Endothelial cell of umbilical vein (primary cell): Measurements from ENCODE around the gene DCAF6. TPM values are rescaled to one million over a fixed set of nuclear protein-coding genes. Genes with fewer than 3 reads are reported as not detected.

ENCODE experiments used
- BruUV-seq: library from RNA; stranded (reverse); fragments of 400-500 nt; replicated peaks from 2 replicates; lab custom pipeline; 2021; lab: Mats Ljungman, UMichigan
- CTCF ChIA-PET: fragments of 300-600, 350-600 bp; sonication (Branson Sonifier 250); formaldehyde crosslinking; loops from one replicate; lab custom pipeline; 2021; ENCODE audit warnings: antibody characterized with exemption, inconsistent platforms; lab: Charles Lee
- POLR2A ChIA-PET: fragments of 300-600, 350-600 bp; sonication (Branson Sonifier 250); formaldehyde crosslinking; loops from one replicate; lab custom pipeline; 2021; ENCODE audit warnings: antibody characterized with exemption, inconsistent platforms; lab: Charles Lee
- DNase-seq: peaks from one replicate; pipeline ENCODE4 v3.0.0-alpha.2; 2011; ENCODE audit warnings: low read depth, low spot score
- FAIRE-seq: peaks from 2 replicates; lab custom pipeline; 2011; peaks lifted over from hg19 to GRCh38; lab: Jason Lieb, UNC
- H2AFZ ChIP-seq: 2 replicates; pipeline ENCODE4 v1.6.0; 2012; ENCODE audit warnings: low read depth, low read length, control low read depth, inconsistent platforms
- H3K27ac ChIP-seq: 2 replicates; pipeline ENCODE4 v1.5.1; 2011; ENCODE audit warnings: low read depth, mild to moderate bottlenecking, control low read depth, low read length, moderate library complexity; ENCODE audit not compliant: insufficient read depth
- H3K27me3 ChIP-seq, 2 experiments: 2 replicates each; pipeline versions ENCODE4 v1.6.0 to v1.6.1; 2011; ENCODE audit warnings: low read length in 2 of 2, mixed read lengths in 1 of 2; ENCODE audit not compliant: control insufficient read depth in 2 of 2, insufficient read depth in 2 of 2
- H3K36me3 ChIP-seq, 2 experiments: 2 replicates in 1 of 2; 3 replicates in 1 of 2; pipeline ENCODE4 v1.5.1; 2011; ENCODE audit warnings: low read length in 2 of 2, mild to moderate bottlenecking in 1 of 2, moderate library complexity in 1 of 2; ENCODE audit not compliant: control insufficient read depth in 2 of 2, insufficient read depth in 2 of 2; ENCODE audit errors: extremely low read depth in 1 of 2
- H3K4me1 ChIP-seq: 3 replicates; pipeline ENCODE4 v1.5.1; 2011; ENCODE audit warnings: mild to moderate bottlenecking, low read length; ENCODE audit not compliant: control insufficient read depth, insufficient read depth; ENCODE audit errors: extremely low read depth
- H3K4me2 ChIP-seq: 2 replicates; pipeline ENCODE4 v1.6.1; 2011; ENCODE audit warnings: low read length, control low read depth, mixed read lengths; ENCODE audit not compliant: insufficient read depth
- H3K4me3 ChIP-seq, 3 experiments: fragments of 200-600 bp in 1 of 3; sonication (generic), shearing (Covaris generic) in 1 of 3; replicated peaks in 1 of 3; 2 replicates each; pipeline ENCODE4 v1.5.1; 2011 to 2016; ENCODE audit warnings: control low read depth in 3 of 3, low read length in 3 of 3, mild to moderate bottlenecking in 2 of 3, inconsistent platforms in 1 of 3, low read depth in 1 of 3, moderate library complexity in 1 of 3; ENCODE audit not compliant: insufficient read depth in 1 of 3
- H3K79me2 ChIP-seq: 2 replicates; pipeline ENCODE4 v1.6.0; 2012; ENCODE audit warnings: low read length, inconsistent platforms; ENCODE audit not compliant: control insufficient read depth, insufficient read depth
- H3K9ac ChIP-seq: replicated peaks from 2 replicates; pipeline ENCODE3; 2011; ENCODE audit warnings: low read length, control low read depth; ENCODE audit not compliant: insufficient read depth; ENCODE audit errors: extremely low read depth
- H3K9me1 ChIP-seq: replicated peaks from 3 replicates; pipeline ENCODE4 v1.6.0; 2011; ENCODE audit warnings: mild to moderate bottlenecking, low read length; ENCODE audit not compliant: control insufficient read depth, insufficient read depth; ENCODE audit errors: extremely low read depth
- H3K9me3 ChIP-seq: replicated peaks from 2 replicates; pipeline ENCODE4 v1.5.1; 2012; ENCODE audit warnings: low read length, inconsistent platforms; ENCODE audit not compliant: control insufficient read depth, insufficient read depth
- H4K20me1 ChIP-seq: replicated peaks from 2 replicates; pipeline ENCODE3; 2011; ENCODE audit warnings: mild to moderate bottlenecking, low read length; ENCODE audit not compliant: control insufficient read depth, insufficient read depth; ENCODE audit errors: extremely low read depth
- CTCF ChIP-seq, 2 donors: IDR thresholded peaks; 1 replicate in 1 of 2; 2 replicates in 1 of 2; pipeline ENCODE4 v1.5.1; 2011; ENCODE audit warnings: low read length in 2 of 2, mild to moderate bottlenecking in 2 of 2, moderate library complexity in 2 of 2, control low read depth in 1 of 2, inconsistent platforms in 1 of 2, low read depth in 1 of 2; ENCODE audit not compliant: insufficient read depth in 1 of 2; ENCODE audit errors: extremely low read depth in 1 of 2
- EZH2 ChIP-seq: IDR thresholded peaks from 2 replicates; pipeline ENCODE4 v1.6.1; 2012; ENCODE audit warnings: borderline replicate concordance, low read depth, mild to moderate bottlenecking, moderate library complexity, low read length, inconsistent platforms; ENCODE audit not compliant: severe bottlenecking
- FOS ChIP-seq: IDR thresholded peaks from 2 replicates; pipeline ENCODE4 v1.6.1; 2011; ENCODE audit warnings: mild to moderate bottlenecking, low read length, moderate library complexity, borderline replicate concordance; ENCODE audit not compliant: insufficient read depth
- GATA2 ChIP-seq: IDR thresholded peaks from 2 replicates; pipeline ENCODE4 v1.7.0; 2011; ENCODE audit warnings: low read depth, mild to moderate bottlenecking, moderate library complexity, mixed read lengths, low read length; ENCODE audit not compliant: insufficient read length, insufficient read depth
- JUN ChIP-seq: IDR thresholded peaks from 2 replicates; pipeline ENCODE4 v1.6.1; 2011; ENCODE audit warnings: borderline replicate concordance, low read depth; ENCODE audit not compliant: insufficient read length, insufficient read depth
- MAX ChIP-seq: IDR thresholded peaks from 2 replicates; pipeline ENCODE4 v1.6.1; 2011; ENCODE audit not compliant: insufficient read depth, insufficient read length
- MYC ChIP-seq: IDR thresholded peaks from one replicate; pipeline ENCODE4 v1.6.1; 2011; ENCODE audit warnings: mild to moderate bottlenecking, low read depth, low read length
- POLR2A ChIP-seq: IDR thresholded peaks from 2 replicates; pipeline ENCODE4 v1.6.1; 2012; ENCODE audit warnings: low read depth, mild to moderate bottlenecking, control low read depth, low read length
- POLR2AphosphoS5 ChIP-seq: IDR thresholded peaks from 2 replicates; pipeline ENCODE4 v1.6.1; 2012; ENCODE audit warnings: low read depth, mild to moderate bottlenecking, control low read depth, low read length, moderate library complexity; ENCODE audit not compliant: insufficient read depth
- dilution Hi-C: fragments of 300-500 bp; cut with MboI; formaldehyde crosslinking; loops from one replicate; pipeline ENCODE4 v1.15.0; 2019; ENCODE audit warnings: low sequenced_read_pairs; ENCODE audit not compliant: extremely low pct_ligation_motif_present
- intact Hi-C: fragments of 100-400 bp; cut with micrococcal nuclease; formaldehyde crosslinking; loops from one replicate; pipeline ENCODE4 v1.10.0; 2022
- polyA plus RNA-seq, 4 experiments: library from polyadenylated mRNA; depleted of rRNA in 3 of 4; stranded (reverse) in 3 of 4; unstranded in 1 of 4; fragments of >200 nt; gene quantifications; 2 replicates each; pipeline versions ENCODE4 v1.2.1 to v1.2.3, GENCODE V29; 2011 to 2012; ENCODE audit warnings: missing spikeins in 1 of 4
- total RNA-seq: library from RNA; stranded (reverse); gene quantifications from 2 replicates; pipeline ENCODE4 v1.2.3, GENCODE V29; 2021

DCAF6 gene
- total and polyA plus RNA-seq, 2 donors (not counting 3 experiments of a cell fraction or from before 2014, with no cell fraction given): 28.6 to 39.4 TPM

GRCh38 chr1:168083456-168084325 is 147.2 kb downstream of the DCAF6 start:
- peaks cover 5% of the 10 kb centered on the region for H3K4me1 ChIP-seq
- H3K9ac ChIP-seq: no peak overlapping the region
- H4K20me1 ChIP-seq: no peaks in the 10 kb centered on the region
- no TSS peak for BruUV-seq
- peaks cover 0 to 14% of the 10 kb centered on the region in 2 experiments for H3K36me3 ChIP-seq
- no peak for DNase-seq
- ChIA-PET POLR2A (no interaction called here), CTCF (interaction anchor here (1.0 to 3.2 kb wide), 13 partner anchors 15 to 287 kb away, joined by 3 to 49 read pairs (median 6); partner anchors contain the start of gene DCAF6)
- H3K4me2 ChIP-seq: no peak overlapping the region
- no peak overlapping the region for H2AFZ ChIP-seq
- intact Hi-C loops (loop anchor here (2.0 to 5.0 kb wide), 3 partner anchors 54 to 483 kb away; partner anchors contain the start of gene GPR161), dilution Hi-C loops (no loop called here)
- H3K9me1 ChIP-seq: no peaks in the 10 kb centered on the region
- FAIRE-seq: no peak
- H3K27ac ChIP-seq: no peak overlapping the region
- H3K9me3 ChIP-seq: no peaks in the 10 kb centered on the region
- H3K27me3 ChIP-seq: no peaks in the 10 kb centered on the region
- no peaks in the 10 kb centered on the region for H3K79me2 ChIP-seq
- TF ChIP-seq FOS (no peak), POLR2AphosphoS5 (no peak), POLR2A (no peak), CTCF (IDR thresholded peaks at IDR 0.05; ENCODE audit: extremely low read depth in 1 of 2, insufficient read depth in 1 of 2, low read depth in 1 of 2, low read length in 2 of 2) (no peak), MAX (no peak), MYC (no peak), GATA2 (no peak), EZH2 (no peak), JUN (no peak)
- H3K4me3 ChIP-seq: no peak overlapping the region
